ENCODE measurements around the gene CLDN10.

Gene CLDN10

DNA sequence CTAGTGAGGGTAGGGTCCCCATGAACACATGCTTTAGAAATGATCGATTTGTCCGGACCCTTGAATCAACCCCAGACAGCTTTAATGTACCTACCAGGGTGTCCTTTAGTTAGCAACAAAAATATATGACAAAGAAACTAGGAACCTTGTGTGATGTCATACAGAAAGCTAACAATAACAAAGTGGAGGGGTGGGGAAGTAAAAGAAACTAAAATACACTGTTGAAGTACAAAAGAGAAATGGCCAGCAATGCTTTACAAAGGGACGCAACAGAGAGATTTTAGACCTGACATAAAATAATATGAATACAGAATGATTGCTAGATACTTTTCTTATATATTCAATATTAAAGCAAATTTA lies 52.0 kb downstream of the CLDN10 start:
- Histone ChIP-seq H3K4me1 (ENCODE audit: control insufficient read depth, low read depth, low read length) (no peaks in the 10 kb centered on the region), H3K9me3 (ENCODE audit: control insufficient read depth, low read depth, low read length) (no peaks in the 10 kb centered on the region), H3K36me3 (ENCODE audit: control insufficient read depth, low read depth, low read length) (peaks cover 61% of the 10 kb centered on the region), H3K9ac (ENCODE audit: low read length) (no peak overlapping the region), H3K27me3 (ENCODE audit: control insufficient read depth, insufficient read depth, low read length) (no peaks in the 10 kb centered on the region), H3K27ac (ENCODE audit: low read length) (no peak overlapping the region), H3K4me3 (ENCODE audit: low read length) (no peak overlapping the region)

- Histone ChIP-seq H3K27ac (ENCODE audit: low read length) (no peak overlapping the region), H3K4me1 (ENCODE audit: control insufficient read depth, low read depth, low read length) (no peaks in the 10 kb centered on the region), H3K9me3 (ENCODE audit: control insufficient read depth, low read depth, low read length) (no peaks in the 10 kb centered on the region), H3K4me3 (ENCODE audit: low read length) (no peak overlapping the region), H3K9ac (ENCODE audit: low read length) (no peak overlapping the region), H3K36me3 (ENCODE audit: control insufficient read depth, low read depth, low read length) (peaks cover 63% of the 10 kb centered on the region), H3K27me3 (ENCODE audit: control insufficient read depth, insufficient read depth, low read length) (no peaks in the 10 kb centered on the region)
These were observed 53.1 kb downstream of the CLDN10 start for GRCh38 chr13:95605448-95606125.

- no peaks in the 10 kb centered on the region for H3K27me3 ChIP-seq (ENCODE audit: control insufficient read depth, insufficient read depth, low read length)
- H3K27ac ChIP-seq (ENCODE audit: low read length), result no peak overlapping the region
- H3K4me1 ChIP-seq (ENCODE audit: control insufficient read depth, low read depth, low read length), result no peaks in the 10 kb centered on the region
- H3K9ac ChIP-seq (ENCODE audit: low read length), result no peak overlapping the region
- peaks cover 69% of the 10 kb centered on the region for H3K36me3 ChIP-seq (ENCODE audit: control insufficient read depth, low read depth, low read length)
- no peaks in the 10 kb centered on the region for H3K9me3 ChIP-seq (ENCODE audit: control insufficient read depth, low read depth, low read length)
- H3K4me3 ChIP-seq (ENCODE audit: low read length), result no peak overlapping the region
These were observed 54.8 kb downstream of the CLDN10 start for GRCh38 chr13:95607366-95607765.

DNA sequence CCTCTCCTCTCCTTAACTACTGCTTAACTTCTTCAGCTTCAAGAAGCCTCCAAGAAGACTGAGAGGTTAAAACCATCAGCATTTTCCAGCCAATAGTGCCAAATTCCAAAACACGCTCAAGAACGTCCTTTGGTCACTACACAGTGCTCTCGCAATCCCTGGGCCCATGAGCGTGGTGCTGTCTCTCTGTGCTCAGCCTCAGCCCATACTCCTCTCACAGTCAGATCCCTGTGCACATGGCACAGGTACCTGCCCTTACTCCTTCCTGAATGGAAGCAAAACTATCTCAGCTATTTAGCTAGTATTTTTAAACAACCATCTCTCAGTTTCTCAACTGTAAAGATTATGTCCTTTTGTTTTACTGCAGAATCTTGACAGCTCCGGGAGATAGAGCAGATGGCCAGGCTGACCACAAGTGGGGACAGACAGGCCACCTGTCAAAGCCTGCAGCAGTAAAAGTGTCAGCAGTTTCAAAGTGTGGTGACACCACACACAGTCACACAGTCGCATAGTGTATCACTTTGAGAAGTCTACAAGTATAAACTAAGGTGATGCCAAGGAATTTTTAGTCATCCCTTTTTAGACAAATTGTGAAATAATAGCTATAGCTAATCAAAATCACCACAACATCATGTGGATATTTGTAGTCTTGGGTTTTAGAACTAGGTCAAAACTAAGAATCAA lies 56.3 kb downstream of the CLDN10 start:
- Histone ChIP-seq H3K9ac (ENCODE audit: low read length) (no peak overlapping the region), H3K27ac (ENCODE audit: low read length) (no peak overlapping the region), H3K36me3 (ENCODE audit: control insufficient read depth, low read depth, low read length) (peaks cover 64% of the 10 kb centered on the region), H3K4me3 (ENCODE audit: low read length) (no peak overlapping the region), H3K27me3 (ENCODE audit: control insufficient read depth, insufficient read depth, low read length) (no peaks in the 10 kb centered on the region), H3K4me1 (ENCODE audit: control insufficient read depth, low read depth, low read length) (no peaks in the 10 kb centered on the region), H3K9me3 (ENCODE audit: control insufficient read depth, low read depth, low read length) (no peaks in the 10 kb centered on the region)

DNA sequence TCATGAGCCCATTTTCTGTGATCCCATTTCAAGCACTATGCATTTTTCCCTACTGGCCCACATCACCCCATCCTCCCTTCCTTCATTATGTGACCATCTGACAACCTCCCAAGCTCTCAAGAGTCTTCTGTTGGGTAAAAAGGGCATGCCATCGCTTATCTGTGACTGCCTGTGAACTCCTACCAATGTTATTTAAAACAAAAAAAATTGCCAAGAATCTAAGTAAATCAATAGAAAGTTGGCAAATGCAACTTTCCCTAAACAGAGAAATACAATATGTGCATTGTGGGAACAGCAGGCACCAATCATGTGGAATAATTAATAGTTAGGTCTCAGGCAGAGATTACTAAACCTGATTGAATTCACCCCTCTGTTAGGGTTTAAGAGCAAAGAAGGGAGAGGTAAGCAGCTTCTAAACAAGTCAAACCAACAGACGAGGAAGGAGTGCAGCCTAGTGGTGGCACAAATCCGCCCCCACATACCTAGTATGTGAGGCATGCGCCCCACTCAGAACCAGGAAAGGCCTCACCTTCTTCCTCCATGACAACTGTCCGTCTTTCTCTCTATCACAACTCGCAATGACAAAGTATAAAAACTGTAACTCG lies 62.2 kb downstream of the CLDN10 start:
- no peak overlapping the region for H3K27ac ChIP-seq (ENCODE audit: low read length)
- no peak overlapping the region for H3K4me3 ChIP-seq (ENCODE audit: low read length)
- peaks cover 57% of the 10 kb centered on the region for H3K36me3 ChIP-seq (ENCODE audit: control insufficient read depth, low read depth, low read length)
- H3K9me3 ChIP-seq (ENCODE audit: control insufficient read depth, low read depth, low read length), result no peaks in the 10 kb centered on the region
- H3K4me1 ChIP-seq (ENCODE audit: control insufficient read depth, low read depth, low read length), result no peaks in the 10 kb centered on the region
- H3K27me3 ChIP-seq (ENCODE audit: control insufficient read depth, insufficient read depth, low read length), result no peaks in the 10 kb centered on the region
- no peak overlapping the region for H3K9ac ChIP-seq (ENCODE audit: low read length)

- Histone ChIP-seq H3K27ac (ENCODE audit: low read length) (no peak overlapping the region), H3K4me3 (ENCODE audit: low read length) (no peak overlapping the region), H3K36me3 (ENCODE audit: control insufficient read depth, low read depth, low read length) (peaks cover 57% of the 10 kb centered on the region), H3K9me3 (ENCODE audit: control insufficient read depth, low read depth, low read length) (no peaks in the 10 kb centered on the region), H3K27me3 (ENCODE audit: control insufficient read depth, insufficient read depth, low read length) (no peaks in the 10 kb centered on the region), H3K4me1 (ENCODE audit: control insufficient read depth, low read depth, low read length) (no peaks in the 10 kb centered on the region), H3K9ac (ENCODE audit: low read length) (no peak overlapping the region)
These were observed 63.0 kb downstream of the CLDN10 start for GRCh38 chr13:95615539-95615938.

DNA sequence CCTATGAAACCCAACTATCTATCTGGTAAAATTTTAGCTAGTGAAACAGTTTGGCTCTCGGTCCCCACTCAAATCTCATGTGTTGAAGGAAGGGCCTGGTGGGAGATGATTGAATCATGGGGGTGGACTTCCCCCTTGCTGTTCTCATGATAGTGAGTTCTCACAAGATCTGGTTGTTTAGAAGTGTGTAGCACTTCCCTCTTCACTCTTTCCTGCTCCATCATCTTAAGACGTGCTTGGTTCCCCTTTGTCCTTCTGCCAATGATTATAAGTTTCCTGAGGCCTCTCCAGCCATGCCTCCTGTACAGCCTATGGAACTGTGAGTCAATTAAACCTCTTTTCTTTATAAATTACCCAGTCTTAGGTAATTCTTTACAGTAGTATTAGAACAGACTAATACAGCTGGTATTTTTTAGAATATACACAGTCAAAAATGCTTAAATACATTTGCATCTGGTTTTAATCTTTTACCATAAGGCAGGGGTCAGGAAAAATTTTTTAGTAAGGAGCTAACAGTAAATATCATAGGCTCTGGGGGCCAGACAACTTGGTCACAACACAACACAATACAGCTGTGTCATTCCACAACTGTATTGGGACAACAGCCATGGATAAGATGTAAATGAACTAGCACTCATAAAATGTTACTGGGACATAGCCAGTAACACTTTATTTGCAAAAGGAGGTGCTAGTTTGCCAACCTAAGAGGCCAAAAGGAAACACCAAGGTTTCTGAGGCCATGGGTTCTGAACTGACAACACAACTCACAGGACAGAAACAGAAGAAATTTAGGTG lies 67.7 kb downstream of the CLDN10 start:
- Histone ChIP-seq H3K27ac (ENCODE audit: low read length) (no peak overlapping the region), H3K9me3 (ENCODE audit: control insufficient read depth, low read depth, low read length) (no peaks in the 10 kb centered on the region), H3K36me3 (ENCODE audit: control insufficient read depth, low read depth, low read length) (peaks cover 72% of the 10 kb centered on the region), H3K4me3 (ENCODE audit: low read length) (no peak overlapping the region), H3K27me3 (ENCODE audit: control insufficient read depth, insufficient read depth, low read length) (no peaks in the 10 kb centered on the region), H3K4me1 (ENCODE audit: control insufficient read depth, low read depth, low read length) (no peaks in the 10 kb centered on the region), H3K9ac (ENCODE audit: low read length) (no peak overlapping the region)

DNA sequence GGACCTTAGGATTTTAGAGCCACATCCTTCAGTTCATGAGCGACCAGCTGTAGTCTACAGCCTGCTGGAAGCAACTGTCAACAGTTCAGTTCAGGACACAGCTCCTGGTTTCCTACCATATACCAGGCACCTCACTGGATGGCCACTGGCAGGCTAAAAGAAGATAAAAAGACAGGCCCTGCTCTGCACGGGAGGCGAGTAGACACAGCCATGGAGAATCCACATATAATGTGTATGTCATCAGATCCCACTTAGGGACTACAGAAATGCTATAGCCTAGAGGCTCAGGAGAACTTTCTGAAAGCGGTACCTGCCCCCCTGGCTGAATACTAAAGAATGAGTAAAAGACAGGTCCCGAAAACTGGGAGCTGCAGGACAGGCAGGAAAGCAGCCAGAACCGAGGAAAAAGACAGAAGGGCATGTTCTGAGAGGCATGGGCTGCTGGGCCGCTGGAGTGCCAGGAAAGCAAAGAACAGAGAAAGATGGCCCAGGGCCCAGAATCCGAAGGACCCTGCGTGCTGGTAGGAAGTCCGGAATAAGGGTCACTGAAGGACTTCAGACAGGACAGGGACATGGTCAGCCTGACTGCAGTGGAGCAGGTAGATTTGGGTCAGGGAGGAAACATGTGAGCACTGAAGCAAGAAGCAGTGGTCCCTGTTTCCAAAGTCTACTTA lies 68.4 kb downstream of the CLDN10 start:
- Histone ChIP-seq H3K36me3 (ENCODE audit: control insufficient read depth, low read depth, low read length) (peaks cover 67% of the 10 kb centered on the region), H3K4me1 (ENCODE audit: control insufficient read depth, low read depth, low read length) (no peaks in the 10 kb centered on the region), H3K9ac (ENCODE audit: low read length) (no peak overlapping the region), H3K9me3 (ENCODE audit: control insufficient read depth, low read depth, low read length) (no peaks in the 10 kb centered on the region), H3K27ac (ENCODE audit: low read length) (no peak overlapping the region), H3K4me3 (ENCODE audit: low read length) (no peak overlapping the region), H3K27me3 (ENCODE audit: control insufficient read depth, insufficient read depth, low read length) (no peaks in the 10 kb centered on the region)

DNA sequence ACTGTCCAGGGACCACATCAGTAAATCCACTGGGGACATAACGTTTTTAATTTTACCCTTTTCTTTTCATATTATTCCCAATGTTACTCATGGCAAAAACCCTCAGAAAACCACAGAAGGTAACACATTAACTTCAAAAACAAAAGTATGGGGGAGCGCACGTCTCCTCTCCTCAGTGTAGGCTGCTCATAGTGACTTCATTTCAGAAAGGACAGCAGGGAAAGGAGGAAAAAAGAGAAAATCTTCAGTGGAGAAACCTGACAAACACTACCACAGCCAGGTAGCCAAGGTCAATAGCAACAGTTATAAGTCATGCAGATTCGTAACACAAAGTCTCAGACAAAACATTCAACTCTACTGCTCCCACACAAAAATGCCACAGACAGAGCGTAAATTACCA lies 70.6 kb downstream of the CLDN10 start:
- Histone ChIP-seq H3K27ac (ENCODE audit: low read length) (no peak overlapping the region), H3K4me1 (ENCODE audit: control insufficient read depth, low read depth, low read length) (no peaks in the 10 kb centered on the region), H3K27me3 (ENCODE audit: control insufficient read depth, insufficient read depth, low read length) (no peaks in the 10 kb centered on the region), H3K36me3 (ENCODE audit: control insufficient read depth, low read depth, low read length) (peaks cover 67% of the 10 kb centered on the region), H3K4me3 (ENCODE audit: low read length) (no peak overlapping the region), H3K9me3 (ENCODE audit: control insufficient read depth, low read depth, low read length) (no peaks in the 10 kb centered on the region), H3K9ac (ENCODE audit: low read length) (no peak overlapping the region)

DNA sequence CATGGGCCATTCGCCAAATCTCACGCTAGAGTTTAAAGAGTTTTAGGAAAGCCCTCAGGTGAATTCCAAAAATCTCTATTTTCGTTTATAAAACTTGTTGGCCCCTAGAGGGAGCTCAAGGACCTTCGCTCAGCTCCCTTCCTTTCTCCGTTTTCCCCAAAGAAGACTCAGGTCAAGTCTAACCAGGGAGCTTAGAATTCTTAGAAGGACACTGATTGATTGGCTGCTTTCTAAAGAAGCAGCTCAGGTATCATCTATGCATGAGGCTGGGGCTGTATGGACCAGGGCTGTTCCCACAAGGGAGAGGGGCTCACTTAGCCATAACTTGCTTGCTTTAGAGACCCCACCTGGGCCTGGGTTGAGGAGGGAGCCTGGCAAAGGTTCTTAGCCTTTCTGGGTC lies 71.5 kb downstream of the CLDN10 start:
- no peak overlapping the region for H3K27ac ChIP-seq (ENCODE audit: low read length)
- peaks cover 67% of the 10 kb centered on the region for H3K36me3 ChIP-seq (ENCODE audit: control insufficient read depth, low read depth, low read length)
- no peak overlapping the region for H3K4me3 ChIP-seq (ENCODE audit: low read length)
- H3K9me3 ChIP-seq (ENCODE audit: control insufficient read depth, low read depth, low read length), result no peaks in the 10 kb centered on the region
- no peak overlapping the region for H3K9ac ChIP-seq (ENCODE audit: low read length)
- no peaks in the 10 kb centered on the region for H3K27me3 ChIP-seq (ENCODE audit: control insufficient read depth, insufficient read depth, low read length)
- H3K4me1 ChIP-seq (ENCODE audit: control insufficient read depth, low read depth, low read length), result no peaks in the 10 kb centered on the region

DNA sequence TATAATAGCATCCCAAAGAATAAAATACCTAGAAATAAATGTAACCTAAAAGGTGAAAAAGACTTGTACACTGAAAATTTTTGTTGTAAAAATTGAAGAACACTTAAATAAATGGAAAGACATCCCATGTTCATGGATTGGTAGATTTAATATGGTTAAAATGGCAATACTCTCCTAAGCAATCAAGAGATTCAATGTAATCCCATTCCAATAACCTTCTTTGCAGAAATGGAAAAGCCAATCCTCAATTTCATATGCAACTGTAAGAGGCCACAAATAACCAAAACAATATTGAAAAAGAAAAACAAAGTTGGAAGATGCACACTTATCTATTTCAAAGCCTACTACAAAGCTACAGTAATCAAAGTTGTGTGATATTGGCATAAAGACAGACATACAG lies 74.2 kb downstream of the CLDN10 start:
- Histone ChIP-seq H3K27ac (ENCODE audit: low read length) (no peak overlapping the region), H3K27me3 (ENCODE audit: control insufficient read depth, insufficient read depth, low read length) (no peaks in the 10 kb centered on the region), H3K4me3 (ENCODE audit: low read length) (no peak overlapping the region), H3K9ac (ENCODE audit: low read length) (no peak overlapping the region), H3K36me3 (ENCODE audit: control insufficient read depth, low read depth, low read length) (peaks cover 65% of the 10 kb centered on the region), H3K9me3 (ENCODE audit: control insufficient read depth, low read depth, low read length) (no peaks in the 10 kb centered on the region), H3K4me1 (ENCODE audit: control insufficient read depth, low read depth, low read length) (no peaks in the 10 kb centered on the region)
